Measurements from ENCODE around the gene TTC3. TPM values are rescaled to one million over a fixed set of nuclear protein-coding genes. Genes with fewer than 3 reads are reported as not detected.

The TTC3 gene
- total and polyA plus RNA-seq, 5 donors from 2014 or later: 34.3 to 91.0 (median 59.4) TPM

- Histone ChIP-seq H3K36me3 (ENCODE audit: control insufficient read depth, insufficient read depth, low read length) (peaks cover 82% of the 10 kb centered on the region), H3K4me3 (ENCODE audit: low read depth, low read length) (no peak overlapping the region), H3K4me1 (ENCODE audit: control insufficient read depth, insufficient read depth, low read length, poor library complexity, severe bottlenecking) (no peaks in the 10 kb centered on the region), H3K27me3 (ENCODE audit: control insufficient read depth, insufficient read depth, low read length) (no peaks in the 10 kb centered on the region), H3K27ac (ENCODE audit: insufficient read depth, low read length, poor library complexity, severe bottlenecking) (no peak overlapping the region), H3K9me3 (ENCODE audit: control insufficient read depth in 2 of 2, low read length in 2 of 2) (no peaks in the 10 kb centered on the region)
- no peak overlapping the region for H3K4me3 Mint-ChIP-seq
- DNase-seq (no peak), ATAC-seq (ENCODE audit: low read depth in 2 of 2) (no peak)
- no peak overlapping the region for H3K27ac Mint-ChIP-seq
- no peaks in the 10 kb centered on the region for H3K9me3 Mint-ChIP-seq
- H3K36me3 Mint-ChIP-seq: peaks cover 54% of the 10 kb centered on the region
- H3K27me3 Mint-ChIP-seq: no peaks in the 10 kb centered on the region
- H3K4me1 Mint-ChIP-seq: peaks cover 4 to 8% (median 5%) of the 10 kb centered on the region in 4 donors
Measured at GRCh38 chr21:37193676-37194075, 120.6 kb downstream of the TTC3 start.

GRCh38 chr21:37195059-37195458 is 122.0 kb downstream of the TTC3 start:
- H3K27me3 ChIP-seq (ENCODE audit: control insufficient read depth, insufficient read depth, low read length): no peaks in the 10 kb centered on the region

GRCh38 chr21:37195610-37196009 is 122.6 kb downstream of the TTC3 start:
- peaks cover 83% of the 10 kb centered on the region for H3K36me3 ChIP-seq (ENCODE audit: control insufficient read depth, insufficient read depth, low read length)
- no peak overlapping the region for H3K27ac ChIP-seq (ENCODE audit: insufficient read depth, low read length, poor library complexity, severe bottlenecking)
- Mint-ChIP-seq H3K4me3 (no peak overlapping the region), H3K27ac (no peak overlapping the region), H3K27me3 (no peaks in the 10 kb centered on the region), H3K36me3 (peaks cover 50% of the 10 kb centered on the region), H3K9me3 (no peaks in the 10 kb centered on the region), H3K4me1 (peaks cover 4 to 8% (median 5%) of the 10 kb centered on the region in 4 donors)
- DNase-seq (no peak), ATAC-seq (ENCODE audit: low read depth in 2 of 2) (no peak)
- H3K27me3 ChIP-seq (ENCODE audit: control insufficient read depth, insufficient read depth, low read length): no peaks in the 10 kb centered on the region
- no peaks in the 10 kb centered on the region for H3K4me1 ChIP-seq (ENCODE audit: control insufficient read depth, insufficient read depth, low read length, poor library complexity, severe bottlenecking)
- no peak overlapping the region for H3K4me3 ChIP-seq (ENCODE audit: low read depth, low read length)
- H3K9me3 ChIP-seq (ENCODE audit: control insufficient read depth in 2 of 2, low read length in 2 of 2): no peaks in the 10 kb centered on the region

More at GRCh38 chr21:37195059-37195458, 122.0 kb downstream of the TTC3 start:
- H3K4me1 ChIP-seq (ENCODE audit: control insufficient read depth, insufficient read depth, low read length, poor library complexity, severe bottlenecking): no peaks in the 10 kb centered on the region
- peaks cover 4 to 8% (median 5%) of the 10 kb centered on the region in 4 donors for H3K4me1 Mint-ChIP-seq
- no peak overlapping the region for H3K27ac Mint-ChIP-seq
- DNase-seq: no peak
- no peaks in the 10 kb centered on the region for H3K27me3 Mint-ChIP-seq
- H3K36me3 Mint-ChIP-seq: peaks cover 48% of the 10 kb centered on the region
- H3K4me3 ChIP-seq (ENCODE audit: low read depth, low read length): no peak overlapping the region
- peaks cover 82% of the 10 kb centered on the region for H3K36me3 ChIP-seq (ENCODE audit: control insufficient read depth, insufficient read depth, low read length)
- no peak overlapping the region for H3K4me3 Mint-ChIP-seq
- no peak overlapping the region for H3K27ac ChIP-seq (ENCODE audit: insufficient read depth, low read length, poor library complexity, severe bottlenecking)
- no peaks in the 10 kb centered on the region for H3K9me3 Mint-ChIP-seq
- no peak for ATAC-seq (ENCODE audit: low read depth in 2 of 2)
- H3K9me3 ChIP-seq (ENCODE audit: control insufficient read depth in 2 of 2, low read length in 2 of 2): no peaks in the 10 kb centered on the region

GRCh38 chr21:37196847-37197246 is 123.8 kb downstream of the TTC3 start:
- Mint-ChIP-seq H3K27ac (peak overlapping the region in 1 of 3 donors; percentile 23), H3K36me3 (peaks cover 53% of the 10 kb centered on the region), H3K4me1 (peaks cover 3 to 6% (median 4%) of the 10 kb centered on the region in 4 donors), H3K27me3 (no peaks in the 10 kb centered on the region), H3K4me3 (no peak overlapping the region), H3K9me3 (no peaks in the 10 kb centered on the region)
- Histone ChIP-seq H3K27ac (ENCODE audit: insufficient read depth, low read length, poor library complexity, severe bottlenecking) (no peak overlapping the region), H3K36me3 (ENCODE audit: control insufficient read depth, insufficient read depth, low read length) (peaks cover 86% of the 10 kb centered on the region), H3K4me1 (ENCODE audit: control insufficient read depth, insufficient read depth, low read length, poor library complexity, severe bottlenecking) (no peaks in the 10 kb centered on the region), H3K4me3 (ENCODE audit: low read depth, low read length) (no peak overlapping the region), H3K27me3 (ENCODE audit: control insufficient read depth, insufficient read depth, low read length) (no peaks in the 10 kb centered on the region), H3K9me3 (ENCODE audit: control insufficient read depth in 2 of 2, low read length in 2 of 2) (no peaks in the 10 kb centered on the region)
- ATAC-seq (ENCODE audit: low read depth in 2 of 2): no peak
- DNase-seq: no peak

GRCh38 chr21:37197746-37198145 is 124.7 kb downstream of the TTC3 start:
- Mint-ChIP-seq H3K27ac (no peak overlapping the region), H3K4me3 (no peak overlapping the region), H3K36me3 (peaks cover 55% of the 10 kb centered on the region), H3K4me1 (peaks cover 0 to 4% (median under 1%) of the 10 kb centered on the region in 4 donors), H3K9me3 (no peaks in the 10 kb centered on the region), H3K27me3 (no peaks in the 10 kb centered on the region)
- Histone ChIP-seq H3K36me3 (ENCODE audit: control insufficient read depth, insufficient read depth, low read length) (peaks cover 83% of the 10 kb centered on the region), H3K4me3 (ENCODE audit: low read depth, low read length) (no peak overlapping the region), H3K27ac (ENCODE audit: insufficient read depth, low read length, poor library complexity, severe bottlenecking) (no peak overlapping the region), H3K4me1 (ENCODE audit: control insufficient read depth, insufficient read depth, low read length, poor library complexity, severe bottlenecking) (no peaks in the 10 kb centered on the region), H3K9me3 (ENCODE audit: control insufficient read depth in 2 of 2, low read length in 2 of 2) (no peaks in the 10 kb centered on the region), H3K27me3 (ENCODE audit: control insufficient read depth, insufficient read depth, low read length) (no peaks in the 10 kb centered on the region)
- ATAC-seq (ENCODE audit: low read depth in 2 of 2): no peak
- no peak for DNase-seq

- Mint-ChIP-seq H3K27ac (no peak overlapping the region), H3K36me3 (peaks cover 46% of the 10 kb centered on the region), H3K27me3 (no peaks in the 10 kb centered on the region), H3K9me3 (no peaks in the 10 kb centered on the region), H3K4me3 (no peak overlapping the region), H3K4me1 (no peaks in the 10 kb centered on the region)
- no peak overlapping the region for H3K4me3 ChIP-seq (ENCODE audit: low read depth, low read length)
- H3K9me3 ChIP-seq (ENCODE audit: control insufficient read depth in 2 of 2, low read length in 2 of 2): no peaks in the 10 kb centered on the region
- no peak overlapping the region for H3K27ac ChIP-seq (ENCODE audit: insufficient read depth, low read length, poor library complexity, severe bottlenecking)
- ATAC-seq (ENCODE audit: low read depth in 2 of 2) (no peak), DNase-seq (no peak)
- H3K27me3 ChIP-seq (ENCODE audit: control insufficient read depth, insufficient read depth, low read length): no peaks in the 10 kb centered on the region
- no peaks in the 10 kb centered on the region for H3K4me1 ChIP-seq (ENCODE audit: control insufficient read depth, insufficient read depth, low read length, poor library complexity, severe bottlenecking)
- peaks cover 76% of the 10 kb centered on the region for H3K36me3 ChIP-seq (ENCODE audit: control insufficient read depth, insufficient read depth, low read length)
Measured at GRCh38 chr21:37199057-37199924, 126.2 kb downstream of the TTC3 start.

- DNase-seq: no peak
- H3K36me3 ChIP-seq (ENCODE audit: control insufficient read depth, insufficient read depth, low read length): peaks cover 63% of the 10 kb centered on the region
Measured at GRCh38 chr21:37200641-37201480, 127.8 kb downstream of the TTC3 start.

More at GRCh38 chr21:37200641-37201480, 127.8 kb downstream of the TTC3 start:
- H3K4me1 ChIP-seq (ENCODE audit: control insufficient read depth, insufficient read depth, low read length, poor library complexity, severe bottlenecking): no peaks in the 10 kb centered on the region
- H3K4me3 Mint-ChIP-seq: no peak overlapping the region
- no peak for ATAC-seq (ENCODE audit: low read depth in 2 of 2)
- peak overlapping the region in 1 of 3 donors; percentile 46 for H3K27ac Mint-ChIP-seq
- H3K27me3 ChIP-seq (ENCODE audit: control insufficient read depth, insufficient read depth, low read length): no peaks in the 10 kb centered on the region
- no peaks in the 10 kb centered on the region for H3K9me3 ChIP-seq (ENCODE audit: control insufficient read depth in 2 of 2, low read length in 2 of 2)
- no peak overlapping the region for H3K4me3 ChIP-seq (ENCODE audit: low read depth, low read length)
- H3K27me3 Mint-ChIP-seq: no peaks in the 10 kb centered on the region
- H3K36me3 Mint-ChIP-seq: peaks cover 39% of the 10 kb centered on the region
- no peak overlapping the region for H3K27ac ChIP-seq (ENCODE audit: insufficient read depth, low read length, poor library complexity, severe bottlenecking)
- peaks cover 0 to 1% (median 0%) of the 10 kb centered on the region in 7 donors for H3K9me3 Mint-ChIP-seq
- H3K4me1 Mint-ChIP-seq: no peaks in the 10 kb centered on the region
